ENCODE data around the gene CNTN4. TPM values are rescaled to one million over a fixed set of nuclear protein-coding genes. Genes with fewer than 3 reads are reported as not detected.
A peak's percentile ranks its signal among the peaks of the same experiment; 100 is the strongest.

Gene CNTN4
- total and polyA plus RNA-seq, 2 experiments from 2014 or later, result 0.91 to 4.0 TPM

DNA sequence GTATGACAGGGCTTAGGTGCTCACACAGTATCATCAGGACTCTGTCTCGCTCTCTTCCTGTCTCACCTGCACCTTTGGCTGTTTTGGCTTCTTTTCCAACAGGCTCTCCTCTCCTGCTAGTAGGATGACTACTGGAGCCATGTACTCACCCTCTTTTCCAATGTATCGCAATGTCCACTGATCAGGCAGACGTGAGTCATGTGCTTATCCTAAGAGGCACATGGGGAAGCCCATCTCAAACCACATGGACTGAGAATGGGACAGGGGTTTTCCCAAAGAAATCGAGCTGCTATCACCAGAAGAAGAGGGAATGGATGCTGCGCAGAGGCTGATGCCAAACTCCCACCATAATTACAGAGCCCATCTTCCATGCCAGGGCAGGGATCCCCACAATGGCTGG, 830.9 kb downstream of the CNTN4 start:
- Histone ChIP-seq H3K9me2 (ENCODE audit: insufficient read depth) (no peaks in the 10 kb centered on the region), H3K36me3 (ENCODE audit: insufficient read depth) (no peaks in the 10 kb centered on the region), H4K20me1 (replicated peaks; ENCODE audit: insufficient read depth) (no peaks in the 10 kb centered on the region), H3K4me2 (no peak overlapping the region), H3F3A (replicated peaks; ENCODE audit: low read depth) (no peaks in the 10 kb centered on the region), H3K27ac (ENCODE audit: low read depth) (no peak overlapping the region), H3K27me3 (ENCODE audit: insufficient read depth) (no peaks in the 10 kb centered on the region), H2AFZ (peak overlapping the region; percentile 38; the same call in 1 of the 2 replicates), H3K4me1 (ENCODE audit: insufficient read depth) (peaks cover under 1% of the 10 kb centered on the region; the same call in 1 of the 2 replicates), H3K4me3 (no peak overlapping the region), H3K79me2 (replicated peaks; ENCODE audit: insufficient read depth) (no peaks in the 10 kb centered on the region)
- no peak for TF ChIP-seq EZH2phosphoT487 (IDR thresholded peaks at IDR 0.05; ENCODE audit: unreplicated experiment)
- TF ChIP-seq ETS1 (IDR thresholded peaks at IDR 0.05), result no peak
- TF ChIP-seq ZNF331 (CRISPR knock-in tag; IDR thresholded peaks at IDR 0.05; ENCODE audit: low read depth), result no peak
- TF ChIP-seq ZNF114 (CRISPR knock-in tag; IDR thresholded peaks at IDR 0.05), result no peak
- TF ChIP-seq STAT1 (IDR thresholded peaks at IDR 0.05; ENCODE audit: unreplicated experiment), result no peak
- TF ChIP-seq, protein P1, sequence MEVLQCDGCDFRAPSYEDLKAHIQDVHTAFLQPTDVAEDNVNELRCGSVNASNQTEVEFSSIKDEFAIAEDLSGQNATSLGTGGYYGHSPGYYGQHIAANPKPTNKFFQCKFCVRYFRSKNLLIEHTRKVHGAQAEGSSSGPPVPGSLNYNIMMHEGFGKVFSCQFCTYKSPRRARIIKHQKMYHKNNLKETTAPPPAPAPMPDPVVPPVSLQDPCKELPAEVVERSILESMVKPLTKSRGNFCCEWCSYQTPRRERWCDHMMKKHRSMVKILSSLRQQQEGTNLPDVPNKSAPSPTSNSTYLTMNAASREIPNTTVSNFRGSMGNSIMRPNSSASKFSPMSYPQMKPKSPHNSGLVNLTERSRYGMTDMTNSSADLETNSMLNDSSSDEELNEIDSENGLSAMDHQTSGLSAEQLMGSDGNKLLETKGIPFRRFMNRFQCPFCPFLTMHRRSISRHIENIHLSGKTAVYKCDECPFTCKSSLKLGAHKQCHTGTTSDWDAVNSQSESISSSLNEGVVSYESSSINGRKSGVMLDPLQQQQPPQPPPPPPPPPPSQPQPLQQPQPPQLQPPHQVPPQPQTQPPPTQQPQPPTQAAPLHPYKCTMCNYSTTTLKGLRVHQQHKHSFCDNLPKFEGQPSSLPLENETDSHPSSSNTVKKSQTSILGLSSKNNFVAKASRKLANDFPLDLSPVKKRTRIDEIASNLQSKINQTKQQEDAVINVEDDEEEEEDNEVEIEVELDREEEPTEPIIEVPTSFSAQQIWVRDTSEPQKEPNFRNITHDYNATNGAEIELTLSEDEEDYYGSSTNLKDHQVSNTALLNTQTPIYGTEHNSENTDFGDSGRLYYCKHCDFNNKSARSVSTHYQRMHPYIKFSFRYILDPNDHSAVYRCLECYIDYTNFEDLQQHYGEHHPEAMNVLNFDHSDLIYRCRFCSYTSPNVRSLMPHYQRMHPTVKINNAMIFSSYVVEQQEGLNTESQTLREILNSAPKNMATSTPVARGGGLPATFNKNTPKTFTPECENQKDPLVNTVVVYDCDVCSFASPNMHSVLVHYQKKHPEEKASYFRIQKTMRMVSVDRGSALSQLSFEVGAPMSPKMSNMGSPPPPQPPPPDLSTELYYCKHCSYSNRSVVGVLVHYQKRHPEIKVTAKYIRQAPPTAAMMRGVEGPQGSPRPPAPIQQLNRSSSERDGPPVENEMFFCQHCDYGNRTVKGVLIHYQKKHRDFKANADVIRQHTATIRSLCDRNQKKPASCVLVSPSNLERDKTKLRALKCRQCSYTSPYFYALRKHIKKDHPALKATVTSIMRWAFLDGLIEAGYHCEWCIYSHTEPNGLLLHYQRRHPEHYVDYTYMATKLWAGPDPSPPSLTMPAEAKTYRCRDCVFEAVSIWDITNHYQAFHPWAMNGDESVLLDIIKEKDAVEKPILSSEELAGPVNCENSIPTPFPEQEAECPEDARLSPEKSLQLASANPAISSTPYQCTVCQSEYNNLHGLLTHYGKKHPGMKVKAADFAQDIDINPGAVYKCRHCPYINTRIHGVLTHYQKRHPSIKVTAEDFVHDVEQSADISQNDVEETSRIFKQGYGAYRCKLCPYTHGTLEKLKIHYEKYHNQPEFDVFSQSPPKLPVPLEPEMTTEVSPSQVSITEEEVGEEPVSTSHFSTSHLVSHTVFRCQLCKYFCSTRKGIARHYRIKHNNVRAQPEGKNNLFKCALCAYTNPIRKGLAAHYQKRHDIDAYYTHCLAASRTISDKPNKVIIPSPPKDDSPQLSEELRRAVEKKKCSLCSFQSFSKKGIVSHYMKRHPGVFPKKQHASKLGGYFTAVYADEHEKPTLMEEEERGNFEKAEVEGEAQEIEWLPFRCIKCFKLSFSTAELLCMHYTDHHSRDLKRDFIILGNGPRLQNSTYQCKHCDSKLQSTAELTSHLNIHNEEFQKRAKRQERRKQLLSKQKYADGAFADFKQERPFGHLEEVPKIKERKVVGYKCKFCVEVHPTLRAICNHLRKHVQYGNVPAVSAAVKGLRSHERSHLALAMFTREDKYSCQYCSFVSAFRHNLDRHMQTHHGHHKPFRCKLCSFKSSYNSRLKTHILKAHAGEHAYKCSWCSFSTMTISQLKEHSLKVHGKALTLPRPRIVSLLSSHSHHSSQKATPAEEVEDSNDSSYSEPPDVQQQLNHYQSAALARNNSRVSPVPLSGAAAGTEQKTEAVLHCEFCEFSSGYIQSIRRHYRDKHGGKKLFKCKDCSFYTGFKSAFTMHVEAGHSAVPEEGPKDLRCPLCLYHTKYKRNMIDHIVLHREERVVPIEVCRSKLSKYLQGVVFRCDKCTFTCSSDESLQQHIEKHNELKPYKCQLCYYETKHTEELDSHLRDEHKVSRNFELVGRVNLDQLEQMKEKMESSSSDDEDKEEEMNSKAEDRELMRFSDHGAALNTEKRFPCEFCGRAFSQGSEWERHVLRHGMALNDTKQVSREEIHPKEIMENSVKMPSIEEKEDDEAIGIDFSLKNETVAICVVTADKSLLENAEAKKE (CRISPR knock-in tag; IDR thresholded peaks at IDR 0.05), result no peak
- no peak for TF ChIP-seq CREB1 (CRISPR knock-in tag; IDR thresholded peaks at IDR 0.05; ENCODE audit: low read depth)
- no peak for TF ChIP-seq JUNB (IDR thresholded peaks at IDR 0.05; ENCODE audit: unreplicated experiment)
- TF ChIP-seq NANOG (IDR thresholded peaks at IDR 0.05; ENCODE audit: borderline replicate concordance), result no peak
- no peak for TF ChIP-seq EZH2 (IDR thresholded peaks at IDR 0.05; ENCODE audit: low read depth, unreplicated experiment)
- TF ChIP-seq REST (IDR thresholded peaks at IDR 0.05; ENCODE audit: unreplicated experiment), result no peak
- no peak for TF ChIP-seq POLR2AphosphoS5 (IDR thresholded peaks at IDR 0.05; ENCODE audit: low read depth)
- TF ChIP-seq CTCF (conservative IDR thresholded peaks at IDR 0.05; ENCODE audit: low read depth in 2 of 2), result no peak
- no peak overlapping the region for H3K27ac Mint-ChIP-seq
- ATAC-seq, result no peak
- H3K4me3 Mint-ChIP-seq, result no peak overlapping the region
- peaks cover 1% of the 10 kb centered on the region for H3K27me3 Mint-ChIP-seq (ENCODE audit: insufficient read depth, low read depth, poor library complexity)
- DNase-seq (ENCODE audit: low spot score), result no peak
- H3K9me3 Mint-ChIP-seq, result peaks cover 94% of the 10 kb centered on the region
- no peaks in the 10 kb centered on the region for H3K4me1 Mint-ChIP-seq
- peaks cover 36% of the 10 kb centered on the region for H3K36me3 Mint-ChIP-seq (ENCODE audit: low read depth)

Measured in GM23338 (cell line).